Measurements from ENCODE around the gene GYG1.

GYG1 gene

DNA sequence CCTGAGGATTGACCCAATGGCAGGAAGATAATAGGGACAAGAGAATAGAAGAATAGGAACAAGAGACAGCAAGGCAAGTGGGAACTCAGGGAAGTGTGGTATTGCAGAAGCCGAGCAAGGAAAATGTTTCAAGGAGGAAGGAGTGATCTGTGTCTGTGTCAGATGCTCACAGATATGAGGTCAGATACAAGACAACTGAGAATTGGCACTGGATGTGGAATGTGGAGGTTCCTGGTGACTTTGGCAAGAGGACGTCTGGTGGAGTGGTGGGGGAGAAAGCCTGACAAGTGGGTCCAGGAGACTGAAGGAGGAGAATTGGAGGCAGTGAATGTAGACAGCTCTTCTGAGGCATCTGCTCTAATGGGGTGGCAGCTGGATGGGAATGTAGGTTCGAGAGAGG, 24.1 kb downstream of the GYG1 start:
- H3K36me3 Mint-ChIP-seq (ENCODE audit: low read depth): peaks cover 31% of the 10 kb centered on the region
- H3K27ac Mint-ChIP-seq: peak overlapping the region in 2 of 3 experiments; percentile 5 to 6
- peaks cover 58% of the 10 kb centered on the region for H3K4me1 Mint-ChIP-seq
- H3K9me3 Mint-ChIP-seq: no peaks in the 10 kb centered on the region
- no peak overlapping the region for H3K4me3 Mint-ChIP-seq
- TF ChIP-seq, protein P1, sequence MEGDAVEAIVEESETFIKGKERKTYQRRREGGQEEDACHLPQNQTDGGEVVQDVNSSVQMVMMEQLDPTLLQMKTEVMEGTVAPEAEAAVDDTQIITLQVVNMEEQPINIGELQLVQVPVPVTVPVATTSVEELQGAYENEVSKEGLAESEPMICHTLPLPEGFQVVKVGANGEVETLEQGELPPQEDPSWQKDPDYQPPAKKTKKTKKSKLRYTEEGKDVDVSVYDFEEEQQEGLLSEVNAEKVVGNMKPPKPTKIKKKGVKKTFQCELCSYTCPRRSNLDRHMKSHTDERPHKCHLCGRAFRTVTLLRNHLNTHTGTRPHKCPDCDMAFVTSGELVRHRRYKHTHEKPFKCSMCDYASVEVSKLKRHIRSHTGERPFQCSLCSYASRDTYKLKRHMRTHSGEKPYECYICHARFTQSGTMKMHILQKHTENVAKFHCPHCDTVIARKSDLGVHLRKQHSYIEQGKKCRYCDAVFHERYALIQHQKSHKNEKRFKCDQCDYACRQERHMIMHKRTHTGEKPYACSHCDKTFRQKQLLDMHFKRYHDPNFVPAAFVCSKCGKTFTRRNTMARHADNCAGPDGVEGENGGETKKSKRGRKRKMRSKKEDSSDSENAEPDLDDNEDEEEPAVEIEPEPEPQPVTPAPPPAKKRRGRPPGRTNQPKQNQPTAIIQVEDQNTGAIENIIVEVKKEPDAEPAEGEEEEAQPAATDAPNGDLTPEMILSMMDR (IDR thresholded peaks at IDR 0.05; ENCODE audit: unreplicated experiment in 3 of 3): no peak
- H3K27me3 Mint-ChIP-seq (ENCODE audit: low read depth): no peaks in the 10 kb centered on the region

DNA sequence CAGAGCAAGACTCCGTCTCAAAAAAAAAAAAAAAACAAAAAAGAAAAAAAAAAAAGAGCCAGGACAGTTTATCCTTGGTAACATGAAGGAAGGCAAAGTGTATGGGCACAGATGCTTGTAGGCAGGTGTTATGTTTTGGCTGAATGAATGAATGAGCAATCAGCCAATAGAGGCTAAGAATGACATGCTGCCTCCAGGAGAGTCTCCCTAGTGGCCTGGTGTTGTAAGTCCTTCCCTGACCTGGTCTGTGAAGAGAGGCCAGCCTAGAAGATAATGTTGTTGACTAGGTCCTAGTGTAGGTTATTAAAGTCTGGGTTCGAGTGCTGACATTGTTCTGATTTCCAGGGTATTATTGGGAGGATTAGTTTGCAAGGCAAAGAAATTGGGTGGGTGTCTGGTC, 24.9 kb downstream of the GYG1 start:
- TF ChIP-seq, protein P1 (IDR thresholded peaks at IDR 0.05; ENCODE audit: unreplicated experiment in 3 of 3): no peak
- H3K27me3 Mint-ChIP-seq (ENCODE audit: low read depth): no peaks in the 10 kb centered on the region
- peak overlapping the region in 2 of 3 experiments; percentile 45 for H3K27ac Mint-ChIP-seq
- no peak overlapping the region for H3K4me3 Mint-ChIP-seq
- H3K36me3 Mint-ChIP-seq (ENCODE audit: low read depth): peaks cover 29% of the 10 kb centered on the region
- H3K4me1 Mint-ChIP-seq: peaks cover 56% of the 10 kb centered on the region
- H3K9me3 Mint-ChIP-seq: no peaks in the 10 kb centered on the region

DNA sequence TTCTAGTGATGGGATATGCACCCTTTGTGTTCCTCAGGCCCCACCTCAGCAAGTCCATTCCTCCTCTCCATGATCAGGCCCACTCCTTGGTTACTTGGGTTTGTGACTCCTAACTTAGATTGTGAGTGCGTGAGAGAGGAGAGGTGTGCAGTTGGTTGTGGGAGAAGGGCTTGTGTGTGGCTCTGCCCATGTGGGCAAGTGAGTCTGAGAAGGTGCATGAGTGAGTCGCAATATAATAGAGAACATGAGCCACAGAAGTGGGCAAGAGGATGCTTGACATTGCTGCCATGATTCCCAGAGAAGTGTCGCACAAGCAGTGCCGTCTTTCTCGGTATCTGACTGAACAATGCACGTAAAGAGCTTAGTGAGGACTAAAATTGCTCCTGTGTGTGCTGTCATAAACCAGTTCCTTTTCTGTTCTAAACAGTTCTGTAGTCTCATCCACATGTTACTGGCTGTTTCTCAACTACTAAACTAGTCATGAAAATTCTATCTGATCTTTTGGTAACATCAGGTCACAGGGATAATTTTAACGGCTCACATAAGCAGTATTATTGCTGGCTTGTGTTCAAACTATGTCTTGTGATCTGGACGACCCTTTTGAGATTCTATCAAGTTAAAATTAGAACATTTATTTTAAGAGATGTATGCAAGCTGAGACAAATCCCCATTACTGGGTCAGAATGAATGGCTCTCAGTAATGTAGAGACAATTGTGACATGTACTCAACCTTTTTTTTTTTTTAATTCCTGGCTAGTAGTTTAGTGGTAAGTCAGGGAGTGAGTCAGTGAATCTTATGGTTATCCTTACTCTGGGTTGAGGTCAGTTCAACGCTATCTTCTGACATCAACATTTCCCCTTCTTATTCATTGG, 25.6 kb downstream of the GYG1 start:
- H3K27me3 Mint-ChIP-seq (ENCODE audit: low read depth): no peaks in the 10 kb centered on the region
- peaks cover 57% of the 10 kb centered on the region for H3K4me1 Mint-ChIP-seq
- peaks cover 30% of the 10 kb centered on the region for H3K36me3 Mint-ChIP-seq (ENCODE audit: low read depth)
- H3K4me3 Mint-ChIP-seq: no peak overlapping the region
- TF ChIP-seq, protein P1 (IDR thresholded peaks at IDR 0.05; ENCODE audit: unreplicated experiment in 3 of 3): no peak
- no peaks in the 10 kb centered on the region for H3K9me3 Mint-ChIP-seq
- peak overlapping the region in 2 of 3 experiments; percentile 45 for H3K27ac Mint-ChIP-seq

DNA sequence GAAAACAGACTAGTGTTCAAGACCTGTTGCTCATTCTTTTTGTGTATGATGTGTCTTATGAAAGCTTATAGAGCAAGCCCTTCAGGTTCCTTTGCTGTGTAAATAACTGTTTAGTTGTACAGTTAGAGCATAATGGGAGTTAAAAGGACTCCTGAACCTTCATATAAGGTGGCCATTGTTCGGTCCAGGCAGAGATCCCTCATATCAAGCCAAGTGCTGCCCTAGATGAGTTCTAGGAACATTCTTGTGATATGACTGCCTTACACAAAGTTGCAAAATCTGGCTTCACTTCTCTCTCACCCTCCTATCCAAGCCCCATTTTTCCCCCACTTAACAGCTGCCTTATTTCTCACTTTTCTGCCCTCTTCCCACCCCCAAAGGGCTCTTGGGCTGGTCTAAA, 26.9 kb downstream of the GYG1 start:
- no peak overlapping the region for H3K4me3 Mint-ChIP-seq
- no peak overlapping the region for H3K27ac Mint-ChIP-seq
- H3K27me3 Mint-ChIP-seq (ENCODE audit: low read depth): no peaks in the 10 kb centered on the region
- no peaks in the 10 kb centered on the region for H3K9me3 Mint-ChIP-seq
- peaks cover 33% of the 10 kb centered on the region for H3K36me3 Mint-ChIP-seq (ENCODE audit: low read depth)
- H3K4me1 Mint-ChIP-seq: peaks cover 65% of the 10 kb centered on the region
- TF ChIP-seq, protein P1 (IDR thresholded peaks at IDR 0.05; ENCODE audit: unreplicated experiment in 3 of 3): no peak

DNA sequence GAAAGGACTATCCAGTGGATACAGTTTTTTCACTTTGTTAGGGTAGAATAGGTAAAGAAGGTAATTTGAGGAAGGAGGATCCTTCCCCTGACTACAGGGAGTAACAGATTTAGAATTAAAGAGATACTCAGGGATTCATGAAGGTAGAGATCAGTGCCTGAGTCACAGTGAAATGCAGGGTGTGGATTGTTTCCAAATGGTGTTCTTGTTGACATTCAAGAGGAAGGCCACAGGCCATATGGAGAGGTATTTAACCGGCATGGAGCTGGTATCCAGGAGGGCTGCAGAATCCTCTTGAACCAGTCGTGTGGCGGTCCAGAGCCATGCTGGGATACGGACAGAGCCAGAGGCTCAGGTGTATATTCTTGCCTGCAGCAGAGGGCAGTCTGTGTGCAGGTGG, 28.2 kb downstream of the GYG1 start:
- peaks cover 37% of the 10 kb centered on the region for H3K36me3 Mint-ChIP-seq (ENCODE audit: low read depth)
- H3K27ac Mint-ChIP-seq: no peak overlapping the region
- TF ChIP-seq, protein P1 (IDR thresholded peaks at IDR 0.05; ENCODE audit: unreplicated experiment in 3 of 3): no peak
- peaks cover 5% of the 10 kb centered on the region for H3K9me3 Mint-ChIP-seq
- peaks cover 57% of the 10 kb centered on the region for H3K4me1 Mint-ChIP-seq
- H3K4me3 Mint-ChIP-seq: no peak overlapping the region
- H3K27me3 Mint-ChIP-seq (ENCODE audit: low read depth): no peaks in the 10 kb centered on the region
